BLaER1 (cell line): ENCODE measurements around the gene PTOV1.
A peak's percentile ranks its signal among the peaks of the same experiment; 100 is the strongest.

ENCODE experiments used
- H3K27ac ChIP-seq: shearing (Covaris generic); formaldehyde crosslinking; 2 replicates; pipeline ENCODE4 v1.8.1; 2022
- H3K27me3 ChIP-seq: shearing (Covaris generic); formaldehyde crosslinking; 2 replicates; pipeline ENCODE4 v1.8.1; 2022
- H3K36me3 ChIP-seq: shearing (Covaris generic); formaldehyde crosslinking; 2 replicates; pipeline ENCODE4 v1.8.1; 2022
- H3K4me1 ChIP-seq: shearing (Covaris generic); formaldehyde crosslinking; 2 replicates; pipeline ENCODE4 v1.8.1; 2022
- H3K4me2 ChIP-seq: shearing (Covaris generic); formaldehyde crosslinking; 2 replicates; pipeline ENCODE4 v1.8.1; 2022
- H3K4me3 ChIP-seq: shearing (Covaris generic); formaldehyde crosslinking; 2 replicates; pipeline ENCODE4 v1.8.1; 2022
- H3K9ac ChIP-seq: shearing (Covaris generic); formaldehyde crosslinking; 2 replicates; pipeline ENCODE4 v1.8.1; 2022
- H3K9me3 ChIP-seq: shearing (Covaris generic); formaldehyde crosslinking; 2 replicates; pipeline ENCODE4 v1.8.1; 2022
- H4K20me1 ChIP-seq: shearing (Covaris generic); formaldehyde crosslinking; 2 replicates; pipeline ENCODE4 v1.8.1; 2022
- Cebpa-rat ChIP-seq: shearing (Covaris generic); IDR thresholded peaks from 2 replicates; pipeline ENCODE4 v1.8.1; 2022

The PTOV1 gene

DNA sequence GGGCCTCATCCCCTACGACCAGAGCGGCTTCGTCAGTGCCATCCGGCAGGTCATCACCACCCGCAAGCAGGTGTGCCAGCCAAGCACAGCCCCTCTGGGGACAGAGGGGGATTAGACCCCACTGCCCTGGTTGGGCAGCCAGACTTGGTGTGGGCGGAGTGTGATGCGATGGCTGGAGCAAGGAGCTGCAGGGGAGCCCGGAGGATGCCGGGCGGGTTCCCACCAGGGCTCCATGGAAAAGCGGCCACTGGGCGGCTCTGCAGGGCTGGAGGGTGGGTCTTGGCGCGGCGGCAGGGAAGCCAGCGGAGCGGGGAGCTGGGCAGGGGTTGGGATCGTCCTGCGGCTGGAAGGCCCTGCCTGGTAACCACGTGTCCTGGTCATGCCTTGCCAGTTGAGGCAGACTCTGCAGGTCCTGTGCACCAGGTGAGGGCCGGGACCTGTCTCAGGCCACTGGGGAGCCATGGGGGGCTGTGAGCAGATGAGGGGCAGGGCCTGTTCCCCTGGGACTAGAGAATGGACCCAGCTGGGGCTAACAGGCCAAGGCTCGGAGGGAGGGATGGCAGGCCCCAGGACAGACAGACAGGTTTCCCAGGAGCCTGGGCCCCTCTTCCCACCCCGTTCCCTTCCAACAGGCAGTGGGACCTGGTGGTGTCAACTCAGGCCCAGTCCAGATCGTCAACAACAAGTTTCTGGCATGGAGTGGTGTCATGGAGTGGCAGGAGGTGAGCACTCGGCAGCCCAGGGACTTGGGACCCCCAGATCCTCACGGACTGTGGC, 6.3 kb downstream of the PTOV1 start:
- H3K27me3 ChIP-seq, result no peaks in the 10 kb centered on the region
- no peak overlapping the region for H3K4me2 ChIP-seq
- H4K20me1 ChIP-seq, result peaks cover 90% of the 10 kb centered on the region
- no peak overlapping the region for H3K27ac ChIP-seq
- H3K4me3 ChIP-seq, result no peak overlapping the region
- no peak for TF ChIP-seq Cebpa-rat
- H3K9me3 ChIP-seq, result no peaks in the 10 kb centered on the region
- peaks cover 81% of the 10 kb centered on the region for H3K36me3 ChIP-seq
- peaks cover 24% of the 10 kb centered on the region for H3K4me1 ChIP-seq
- H3K9ac ChIP-seq, result no peak overlapping the region

DNA sequence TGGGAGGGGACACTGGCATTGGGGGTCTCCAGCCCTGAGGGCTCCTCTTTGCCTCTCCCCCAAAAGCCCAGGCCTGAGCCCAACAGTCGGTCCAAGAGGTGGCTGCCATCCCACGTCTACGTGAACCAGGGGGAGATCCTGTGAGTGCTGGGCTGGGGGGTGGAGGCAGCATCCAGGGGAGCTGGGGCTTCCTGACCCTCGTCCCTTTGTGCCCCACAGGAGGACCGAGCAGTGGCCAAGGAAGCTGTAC, 6.8 kb downstream of the PTOV1 start:
- Histone ChIP-seq H3K36me3 (peaks cover 86% of the 10 kb centered on the region), H3K4me2 (no peak overlapping the region), H3K27me3 (no peaks in the 10 kb centered on the region), H4K20me1 (peaks cover 90% of the 10 kb centered on the region), H3K27ac (no peak overlapping the region), H3K9ac (no peak overlapping the region), H3K4me1 (peaks cover 19% of the 10 kb centered on the region), H3K4me3 (no peak overlapping the region), H3K9me3 (no peaks in the 10 kb centered on the region)
- no peak for TF ChIP-seq Cebpa-rat

DNA sequence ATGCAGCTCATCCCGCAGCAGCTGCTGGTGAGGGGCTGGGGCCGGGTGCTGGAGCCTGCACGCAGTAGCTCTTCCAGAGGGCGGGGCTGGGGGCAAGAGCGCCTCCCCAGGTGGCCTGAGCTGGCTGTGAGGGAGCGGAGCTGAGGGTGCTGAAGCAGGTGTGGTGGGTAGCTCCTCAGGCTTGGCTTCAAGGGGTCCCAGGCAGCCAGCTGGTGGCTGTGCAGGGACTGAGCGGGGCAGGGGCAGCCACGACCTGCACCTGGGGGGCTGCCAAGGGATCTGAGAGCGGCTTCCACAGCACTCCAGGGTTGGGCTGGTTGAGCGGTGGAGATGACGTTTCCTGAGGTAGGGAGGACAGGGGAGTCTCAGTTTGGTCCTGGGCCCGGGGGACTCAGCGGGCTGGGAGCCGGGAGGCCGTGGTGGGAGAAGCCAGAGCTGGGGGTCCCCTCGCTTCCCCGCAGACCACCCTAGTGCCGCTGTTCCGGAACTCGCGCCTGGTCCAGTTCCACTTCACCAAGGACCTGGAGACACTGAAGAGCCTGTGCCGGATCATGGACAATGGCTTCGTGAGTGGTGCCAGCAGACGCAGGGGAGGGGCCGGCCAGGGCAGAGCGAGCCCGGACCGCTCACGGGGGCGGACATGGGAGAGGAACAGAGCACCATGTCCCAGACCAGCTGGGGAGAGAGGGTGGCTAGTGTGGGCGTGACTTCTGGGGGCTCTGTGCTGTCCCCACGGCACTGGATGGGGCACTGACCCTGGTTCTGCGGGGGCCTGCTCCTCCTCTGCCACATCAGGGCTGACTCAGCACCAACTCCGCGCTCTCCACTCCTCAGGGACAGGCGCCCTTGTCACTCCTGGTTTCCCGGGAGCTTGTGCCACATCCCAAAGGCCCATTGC, 7.4 kb downstream of the PTOV1 start:
- Histone ChIP-seq H3K36me3 (peaks cover 92% of the 10 kb centered on the region), H4K20me1 (peaks cover 90% of the 10 kb centered on the region), H3K27ac (no peak overlapping the region), H3K9ac (no peak overlapping the region), H3K4me3 (no peak overlapping the region), H3K9me3 (no peaks in the 10 kb centered on the region), H3K27me3 (no peaks in the 10 kb centered on the region), H3K4me1 (peaks cover 13% of the 10 kb centered on the region), H3K4me2 (no peak overlapping the region)
- no peak for TF ChIP-seq Cebpa-rat

DNA sequence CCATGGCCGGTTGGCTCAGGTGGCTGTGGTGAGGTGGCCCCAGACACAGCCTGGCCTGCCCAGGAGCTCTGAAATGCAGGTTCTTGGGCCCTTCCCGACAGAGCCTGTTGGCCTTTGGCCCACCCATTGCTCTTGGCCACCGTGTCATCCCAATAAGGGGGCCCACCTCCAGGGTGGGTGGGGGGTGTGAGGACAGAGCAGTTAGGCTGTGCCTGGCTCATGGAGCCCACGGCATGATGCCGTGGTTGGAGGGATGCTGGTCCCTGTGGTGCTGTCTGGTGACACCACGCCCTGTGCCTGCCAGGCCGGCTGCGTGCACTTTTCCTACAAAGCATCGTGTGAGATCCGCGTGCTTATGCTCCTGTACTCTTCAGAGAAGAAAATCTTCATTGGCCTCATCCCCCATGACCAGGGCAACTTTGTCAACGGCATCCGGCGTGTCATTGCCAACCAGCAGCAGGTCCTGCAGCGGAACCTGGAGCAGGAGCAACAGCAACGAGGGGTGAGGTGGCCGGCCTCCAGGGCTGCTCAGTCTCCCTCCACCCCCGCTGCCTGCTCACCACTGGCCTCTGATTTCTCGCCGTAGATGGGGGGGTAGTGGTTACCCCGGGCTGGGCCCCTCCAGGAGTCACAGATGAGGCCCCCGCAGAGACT, 8.8 kb downstream of the PTOV1 start:
- H3K27me3 ChIP-seq, result no peaks in the 10 kb centered on the region
- no peak overlapping the region for H3K4me2 ChIP-seq
- H4K20me1 ChIP-seq, result peaks cover 90% of the 10 kb centered on the region

DNA sequence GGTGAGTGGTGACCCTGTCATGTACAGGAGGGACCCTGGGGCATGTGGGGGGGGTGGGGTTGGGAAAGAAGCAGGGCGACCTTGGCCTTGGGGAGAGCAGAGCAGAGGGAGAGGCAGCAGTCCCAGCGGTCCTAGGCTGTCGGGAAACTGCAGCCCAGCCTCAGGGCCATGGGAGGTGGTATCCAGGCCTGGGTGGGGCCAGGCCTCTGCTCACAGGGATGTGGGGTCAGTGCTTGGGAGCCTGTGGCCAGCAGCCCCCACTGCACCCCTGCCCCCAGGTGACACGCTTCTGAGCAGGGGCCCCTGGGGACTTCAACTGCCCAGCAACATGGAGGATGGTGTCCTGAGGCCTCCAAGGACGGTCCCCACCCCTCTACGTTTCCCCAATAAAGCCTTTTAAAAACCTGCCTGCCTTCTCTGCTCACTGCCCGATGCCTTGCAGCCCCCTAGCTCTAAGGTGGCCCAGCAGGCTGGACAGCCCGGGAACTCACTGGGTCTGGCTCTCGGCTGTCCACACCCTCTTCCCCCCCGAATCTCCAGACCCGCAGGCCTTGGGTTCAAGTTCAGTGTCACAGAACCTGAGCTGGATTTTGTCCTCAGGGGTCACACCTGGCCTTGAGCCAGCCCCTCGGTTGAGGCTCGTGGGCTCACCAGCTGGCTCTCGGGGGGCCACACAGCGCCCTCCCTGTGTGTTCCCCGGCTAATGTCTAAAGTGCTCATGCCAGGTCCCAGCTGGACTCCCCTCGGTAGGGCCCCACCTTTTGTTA, 9.6 kb downstream of the PTOV1 start:
- Histone ChIP-seq H3K4me1 (peaks cover 10% of the 10 kb centered on the region), H3K4me3 (no peak overlapping the region), H3K27ac (peak overlapping the region; percentile 13; the same call in 1 of the 2 replicates), H3K9ac (no peak overlapping the region), H3K27me3 (no peaks in the 10 kb centered on the region), H3K4me2 (no peak overlapping the region), H4K20me1 (peaks cover 89% of the 10 kb centered on the region), H3K36me3 (peaks cover 93% of the 10 kb centered on the region), H3K9me3 (no peaks in the 10 kb centered on the region)
- TF ChIP-seq Cebpa-rat, result no peak

More for the DNA sequence above, 8.8 kb downstream of the PTOV1 start:
- H3K27ac ChIP-seq, result no peak overlapping the region
- no peaks in the 10 kb centered on the region for H3K9me3 ChIP-seq
- no peak for TF ChIP-seq Cebpa-rat
- no peak overlapping the region for H3K4me3 ChIP-seq
- H3K9ac ChIP-seq, result no peak overlapping the region
- peaks cover 97% of the 10 kb centered on the region for H3K36me3 ChIP-seq
- peaks cover 3% of the 10 kb centered on the region for H3K4me1 ChIP-seq

DNA sequence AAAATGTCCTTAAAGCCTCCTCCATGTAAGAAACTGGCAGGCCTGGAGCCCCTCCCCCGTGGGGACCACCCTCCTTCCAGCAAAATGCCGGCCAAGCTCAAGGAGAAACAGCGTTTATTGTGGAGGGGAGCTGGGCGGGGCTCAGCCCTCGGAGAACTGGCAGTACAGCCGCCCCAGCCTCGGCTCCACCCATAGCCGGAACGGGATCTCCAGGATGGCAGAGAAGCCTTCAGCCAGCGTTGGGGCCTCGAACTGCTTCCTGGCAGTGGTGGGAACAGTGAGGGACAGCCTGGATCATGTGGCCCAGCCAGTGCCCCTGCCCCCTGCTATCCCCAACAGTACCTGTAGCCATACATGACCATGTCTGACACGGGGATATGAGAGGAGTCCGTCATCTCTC, 10.1 kb downstream of the PTOV1 start:
- H3K4me3 ChIP-seq, result no peak overlapping the region
- H3K9ac ChIP-seq, result no peak overlapping the region
- no peak overlapping the region for H3K4me2 ChIP-seq
- peaks cover 89% of the 10 kb centered on the region for H4K20me1 ChIP-seq
- no peaks in the 10 kb centered on the region for H3K27me3 ChIP-seq
- H3K9me3 ChIP-seq, result no peaks in the 10 kb centered on the region
- H3K4me1 ChIP-seq, result peaks cover 16% of the 10 kb centered on the region
- H3K27ac ChIP-seq, result peak overlapping the region; percentile 13; the same call in 1 of the 2 replicates
- peaks cover 87% of the 10 kb centered on the region for H3K36me3 ChIP-seq
- TF ChIP-seq Cebpa-rat, result no peak

DNA sequence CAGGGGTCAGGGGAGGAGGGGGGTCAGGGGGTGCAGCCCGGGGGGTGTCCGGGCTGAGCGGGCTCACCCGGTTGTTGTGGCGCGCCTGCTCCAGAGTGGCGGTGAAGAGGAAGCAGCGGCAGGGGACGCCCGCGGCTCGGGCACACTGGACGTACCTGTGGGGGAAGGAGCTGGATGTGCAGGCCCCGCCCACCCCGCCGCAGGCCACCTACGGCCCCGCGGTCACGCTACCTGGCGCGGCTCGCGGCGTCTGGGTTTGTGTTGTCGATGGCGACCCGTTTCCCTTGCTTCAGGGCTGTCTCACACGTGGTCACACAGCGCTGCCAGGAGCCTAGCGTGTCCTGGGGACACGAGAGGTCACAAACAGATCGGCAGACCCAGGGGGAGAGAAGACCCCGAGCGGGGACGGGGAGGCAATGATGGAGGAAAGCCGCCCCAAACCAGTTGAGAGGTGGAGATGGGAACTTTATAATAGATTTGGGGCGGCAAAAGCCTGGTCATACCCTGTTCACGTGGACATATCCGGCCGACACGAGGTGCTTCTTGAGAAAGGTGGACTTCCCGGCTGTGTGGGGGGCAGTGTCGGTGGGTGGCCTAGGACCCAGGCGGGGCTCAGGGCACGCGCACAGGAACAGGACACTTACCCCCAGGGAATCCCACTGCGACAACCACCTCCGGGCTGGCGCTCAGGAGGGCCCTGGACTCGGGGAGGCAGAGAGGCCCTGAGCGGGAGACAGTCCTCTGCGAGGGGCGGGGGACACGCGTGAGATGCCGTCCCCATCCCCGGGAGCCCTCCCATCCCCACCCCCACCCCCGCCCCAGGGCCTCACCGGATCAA, 10.8 kb downstream of the PTOV1 start:
- Histone ChIP-seq H3K4me2 (no peak overlapping the region), H3K4me1 (peaks cover 22% of the 10 kb centered on the region), H3K36me3 (peaks cover 81% of the 10 kb centered on the region), H3K9ac (no peak overlapping the region), H3K27me3 (no peaks in the 10 kb centered on the region), H4K20me1 (peaks cover 89% of the 10 kb centered on the region), H3K9me3 (no peaks in the 10 kb centered on the region), H3K4me3 (no peak overlapping the region), H3K27ac (no peak overlapping the region)
- TF ChIP-seq Cebpa-rat, result no peak

DNA sequence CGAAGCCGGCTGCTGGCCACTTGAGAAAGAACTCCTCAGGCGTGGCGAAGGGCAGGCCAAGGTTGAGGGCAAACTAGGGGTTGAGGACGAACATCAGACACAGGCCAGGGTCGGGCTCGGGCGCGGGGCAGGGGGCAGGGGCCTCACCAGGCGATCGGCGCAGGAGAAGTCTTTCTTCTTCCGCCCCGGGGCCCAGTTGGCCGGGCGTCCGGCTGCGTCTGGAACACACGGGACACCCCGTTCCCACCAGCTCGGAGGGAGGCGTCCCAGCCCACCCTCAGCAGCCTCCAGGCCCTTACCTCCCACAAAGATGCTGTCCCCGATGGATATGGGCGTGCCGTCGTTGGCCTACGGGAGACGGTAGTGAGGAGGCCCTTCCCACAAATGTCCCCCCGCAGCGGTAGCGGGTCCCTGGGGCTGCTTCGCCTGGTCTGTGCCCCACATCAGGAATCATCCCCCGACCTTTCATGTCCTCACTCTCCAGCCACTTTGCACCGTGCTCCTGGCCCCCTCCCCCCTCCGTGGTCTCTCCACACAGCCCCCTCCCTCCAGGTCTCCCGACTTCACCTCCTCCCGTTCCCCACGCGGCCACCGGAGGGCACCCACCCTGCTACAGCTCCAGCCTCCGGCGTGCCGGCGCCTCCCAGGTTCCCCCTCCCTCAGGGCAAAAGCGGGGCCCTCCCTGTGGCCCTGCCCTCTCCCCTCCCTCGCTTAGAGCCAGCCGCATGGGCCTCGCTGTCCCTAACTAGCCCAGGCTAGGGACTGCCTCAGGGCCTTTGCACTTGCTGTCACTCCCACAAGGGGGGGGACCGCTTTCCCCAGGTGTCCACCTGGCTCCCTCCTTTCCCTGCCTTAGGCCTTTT, 11.7 kb downstream of the PTOV1 start:
- no peaks in the 10 kb centered on the region for H3K27me3 ChIP-seq
- peaks cover 83% of the 10 kb centered on the region for H4K20me1 ChIP-seq
- H3K4me1 ChIP-seq, result peaks cover 24% of the 10 kb centered on the region
- TF ChIP-seq Cebpa-rat, result no peak
- H3K9ac ChIP-seq, result no peak overlapping the region
- no peak overlapping the region for H3K4me2 ChIP-seq
- no peaks in the 10 kb centered on the region for H3K9me3 ChIP-seq
- no peak overlapping the region for H3K4me3 ChIP-seq
- H3K36me3 ChIP-seq, result peaks cover 72% of the 10 kb centered on the region
- H3K27ac ChIP-seq, result no peak overlapping the region
